ENCODE measurements around the gene EWSR1.

EWSR1 gene

DNA sequence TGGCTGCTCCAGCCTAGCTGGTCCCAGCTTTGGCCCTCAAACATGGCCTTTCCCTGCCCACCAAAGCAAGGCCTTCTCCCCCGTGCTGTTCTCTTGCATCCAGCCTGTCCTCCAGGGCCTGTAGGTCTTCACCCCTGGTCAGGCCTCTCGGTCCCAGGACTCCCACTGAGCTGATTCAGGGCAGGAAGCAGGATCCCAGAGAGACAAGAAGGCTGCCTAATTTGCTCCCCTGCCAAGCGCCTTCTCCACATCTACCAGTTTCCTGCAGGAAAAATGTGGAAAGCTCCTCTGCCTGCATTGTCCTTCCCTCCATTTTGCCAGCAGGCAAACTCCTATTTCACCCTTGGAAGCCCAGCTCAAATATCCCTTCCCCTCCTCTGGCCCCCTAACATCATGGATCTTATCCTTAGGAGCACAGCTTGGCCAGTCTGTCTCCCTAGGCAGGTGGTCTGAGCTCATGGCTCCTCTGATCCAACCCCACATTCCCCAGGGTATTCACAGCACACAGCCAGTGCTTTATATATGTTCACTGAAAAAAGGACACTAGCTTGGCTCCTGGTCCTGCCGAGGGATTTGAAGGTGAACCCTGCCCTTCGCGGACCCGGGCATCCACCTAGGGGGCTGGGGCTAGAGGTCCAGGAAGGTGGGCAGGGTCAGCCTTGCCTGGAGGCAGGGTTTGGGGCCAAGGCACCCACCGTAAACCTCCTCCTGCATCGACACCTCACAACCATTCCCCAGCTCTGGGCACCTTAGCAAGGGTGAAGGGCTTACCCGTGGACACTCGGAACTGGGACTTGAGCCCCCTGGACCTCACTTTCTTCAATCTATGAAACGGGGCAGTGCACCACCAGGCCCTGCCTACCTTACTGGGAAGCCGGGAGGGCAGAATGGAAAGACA, 1.3 kb upstream of the EWSR1 start (continued):
- TF ChIP-seq ZNF571 (tag by site-specific recombination; IDR thresholded peaks at IDR 0.05) (no peak), SALL2 (tag by site-specific recombination; IDR thresholded peaks at IDR 0.05; ENCODE audit: borderline replicate concordance) (no peak), HOXC10 (CRISPR knock-in tag; IDR thresholded peaks at IDR 0.05) (no peak), ZNF830 (tag by site-specific recombination; IDR thresholded peaks at IDR 0.05; ENCODE audit: low read depth) (no peak)

DNA sequence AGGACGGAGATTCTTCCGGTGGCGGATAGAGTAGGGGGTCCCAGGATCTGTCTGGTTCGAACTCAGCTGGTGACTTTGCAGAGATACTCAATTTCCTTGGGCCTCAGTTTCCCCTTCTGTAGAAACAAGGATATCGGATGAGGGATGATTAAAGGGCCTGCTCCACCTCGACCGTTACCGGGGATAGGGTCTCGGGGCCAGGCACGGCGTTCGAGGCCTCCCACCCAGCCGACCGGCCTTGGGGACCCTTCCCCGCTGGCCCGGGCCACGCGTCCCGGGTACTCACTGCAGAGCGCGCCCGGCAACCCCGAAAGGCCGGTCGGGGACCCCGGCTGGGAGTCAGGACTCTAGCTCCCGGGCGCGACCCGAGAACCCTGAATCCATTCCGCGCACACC, 608 bp upstream of the EWSR1 start:
- POLR2A ChIA-PET = interaction anchor here (1.0 to 2.2 kb wide), 4 partner anchors 9 to 121 kb away, joined by 3 to 8 read pairs (median 4); partner anchors contain the start of genes AP1B1 and EMID1
- H3K36me3 ChIP-seq (ENCODE audit: control insufficient read depth in 2 of 2, insufficient read depth in 1 of 2, low read length in 2 of 2) = peaks cover 9 to 74% of the 10 kb centered on the region in 2 experiments
- TF ChIP-seq, protein P1, sequence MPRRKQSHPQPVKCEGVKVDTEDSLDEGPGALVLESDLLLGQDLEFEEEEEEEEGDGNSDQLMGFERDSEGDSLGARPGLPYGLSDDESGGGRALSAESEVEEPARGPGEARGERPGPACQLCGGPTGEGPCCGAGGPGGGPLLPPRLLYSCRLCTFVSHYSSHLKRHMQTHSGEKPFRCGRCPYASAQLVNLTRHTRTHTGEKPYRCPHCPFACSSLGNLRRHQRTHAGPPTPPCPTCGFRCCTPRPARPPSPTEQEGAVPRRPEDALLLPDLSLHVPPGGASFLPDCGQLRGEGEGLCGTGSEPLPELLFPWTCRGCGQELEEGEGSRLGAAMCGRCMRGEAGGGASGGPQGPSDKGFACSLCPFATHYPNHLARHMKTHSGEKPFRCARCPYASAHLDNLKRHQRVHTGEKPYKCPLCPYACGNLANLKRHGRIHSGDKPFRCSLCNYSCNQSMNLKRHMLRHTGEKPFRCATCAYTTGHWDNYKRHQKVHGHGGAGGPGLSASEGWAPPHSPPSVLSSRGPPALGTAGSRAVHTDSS (tag by site-specific recombination; IDR thresholded peaks at IDR 0.05) = 0 out of 2 replicates have a peak, but pooled peaks have one; percentile 4
- TF ChIP-seq, protein P2, sequence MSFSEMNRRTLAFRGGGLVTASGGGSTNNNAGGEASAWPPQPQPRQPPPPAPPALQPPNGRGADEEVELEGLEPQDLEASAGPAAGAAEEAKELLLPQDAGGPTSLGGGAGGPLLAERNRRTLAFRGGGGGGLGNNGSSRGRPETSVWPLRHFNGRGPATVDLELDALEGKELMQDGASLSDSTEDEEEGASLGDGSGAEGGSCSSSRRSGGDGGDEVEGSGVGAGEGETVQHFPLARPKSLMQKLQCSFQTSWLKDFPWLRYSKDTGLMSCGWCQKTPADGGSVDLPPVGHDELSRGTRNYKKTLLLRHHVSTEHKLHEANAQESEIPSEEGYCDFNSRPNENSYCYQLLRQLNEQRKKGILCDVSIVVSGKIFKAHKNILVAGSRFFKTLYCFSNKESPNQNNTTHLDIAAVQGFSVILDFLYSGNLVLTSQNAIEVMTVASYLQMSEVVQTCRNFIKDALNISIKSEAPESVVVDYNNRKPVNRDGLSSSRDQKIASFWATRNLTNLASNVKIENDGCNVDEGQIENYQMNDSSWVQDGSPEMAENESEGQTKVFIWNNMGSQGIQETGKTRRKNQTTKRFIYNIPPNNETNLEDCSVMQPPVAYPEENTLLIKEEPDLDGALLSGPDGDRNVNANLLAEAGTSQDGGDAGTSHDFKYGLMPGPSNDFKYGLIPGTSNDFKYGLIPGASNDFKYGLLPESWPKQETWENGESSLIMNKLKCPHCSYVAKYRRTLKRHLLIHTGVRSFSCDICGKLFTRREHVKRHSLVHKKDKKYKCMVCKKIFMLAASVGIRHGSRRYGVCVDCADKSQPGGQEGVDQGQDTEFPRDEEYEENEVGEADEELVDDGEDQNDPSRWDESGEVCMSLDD (tag by site-specific recombination; IDR thresholded peaks at IDR 0.05) = peak; percentile 71; the same call in 1 of the 2 replicates
- TF ChIP-seq ZNF664 (tag by site-specific recombination; IDR thresholded peaks at IDR 0.05) = 0 out of 2 replicates have a peak, but pooled peaks have one; percentile 5
- TF ChIP-seq ZFP37 (tag by site-specific recombination; IDR thresholded peaks at IDR 0.05) = 0 out of 2 replicates have a peak, but pooled peaks have one; percentile 30
- TF ChIP-seq ZNF76 (tag by site-specific recombination; IDR thresholded peaks at IDR 0.05; ENCODE audit: borderline replicate concordance, low read depth) = 0 out of 2 replicates have a peak, but pooled peaks have one; percentile 50
- TF ChIP-seq, protein P3, sequence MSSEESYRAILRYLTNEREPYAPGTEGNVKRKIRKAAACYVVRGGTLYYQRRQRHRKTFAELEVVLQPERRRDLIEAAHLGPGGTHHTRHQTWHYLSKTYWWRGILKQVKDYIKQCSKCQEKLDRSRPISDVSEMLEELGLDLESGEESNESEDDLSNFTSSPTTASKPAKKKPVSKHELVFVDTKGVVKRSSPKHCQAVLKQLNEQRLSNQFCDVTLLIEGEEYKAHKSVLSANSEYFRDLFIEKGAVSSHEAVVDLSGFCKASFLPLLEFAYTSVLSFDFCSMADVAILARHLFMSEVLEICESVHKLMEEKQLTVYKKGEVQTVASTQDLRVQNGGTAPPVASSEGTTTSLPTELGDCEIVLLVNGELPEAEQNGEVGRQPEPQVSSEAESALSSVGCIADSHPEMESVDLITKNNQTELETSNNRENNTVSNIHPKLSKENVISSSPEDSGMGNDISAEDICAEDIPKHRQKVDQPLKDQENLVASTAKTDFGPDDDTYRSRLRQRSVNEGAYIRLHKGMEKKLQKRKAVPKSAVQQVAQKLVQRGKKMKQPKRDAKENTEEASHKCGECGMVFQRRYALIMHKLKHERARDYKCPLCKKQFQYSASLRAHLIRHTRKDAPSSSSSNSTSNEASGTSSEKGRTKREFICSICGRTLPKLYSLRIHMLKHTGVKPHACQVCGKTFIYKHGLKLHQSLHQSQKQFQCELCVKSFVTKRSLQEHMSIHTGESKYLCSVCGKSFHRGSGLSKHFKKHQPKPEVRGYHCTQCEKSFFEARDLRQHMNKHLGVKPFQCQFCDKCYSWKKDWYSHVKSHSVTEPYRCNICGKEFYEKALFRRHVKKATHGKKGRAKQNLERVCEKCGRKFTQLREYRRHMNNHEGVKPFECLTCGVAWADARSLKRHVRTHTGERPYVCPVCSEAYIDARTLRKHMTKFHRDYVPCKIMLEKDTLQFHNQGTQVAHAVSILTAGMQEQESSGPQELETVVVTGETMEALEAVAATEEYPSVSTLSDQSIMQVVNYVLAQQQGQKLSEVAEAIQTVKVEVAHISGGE (tag by site-specific recombination; conservative IDR thresholded peaks at IDR 0.05; ENCODE audit: low read depth) = no peak
- TF ChIP-seq ZNF10 (tag by site-specific recombination; IDR thresholded peaks at IDR 0.05) = no peak
- TF ChIP-seq ZNF211 (tag by site-specific recombination; IDR thresholded peaks at IDR 0.05; ENCODE audit: low read depth) = no peak
- TF ChIP-seq ZNF426 (tag by site-specific recombination; IDR thresholded peaks at IDR 0.05) = no peak
- peak; percentile 73; the same call in 1 of the 2 replicates for TF ChIP-seq GLI4 (tag by site-specific recombination; IDR thresholded peaks at IDR 0.05)
- no peak for TF ChIP-seq ZNF548 (tag by site-specific recombination; IDR thresholded peaks at IDR 0.05)
- peak; percentile 39; the same call in 1 of the 2 replicates for TF ChIP-seq ZNF121 (tag by site-specific recombination; IDR thresholded peaks at IDR 0.05)
- peak; percentile 59; the same call in 1 of the 2 replicates for TF ChIP-seq ZNF792 (tag by site-specific recombination; IDR thresholded peaks at IDR 0.05)
- 0 out of 2 replicates have a peak, but pooled peaks have one; percentile 79 for TF ChIP-seq ZBTB7A (tag by site-specific recombination; IDR thresholded peaks at IDR 0.05; ENCODE audit: low read depth)
- TF ChIP-seq ZBTB1 (tag by site-specific recombination; IDR thresholded peaks at IDR 0.05) = peak; percentile 77; the same call in 1 of the 2 replicates
- TF ChIP-seq KLF1 (tag by site-specific recombination; IDR thresholded peaks at IDR 0.05) = peak; percentile 57; the same call in 1 of the 2 replicates
- TF ChIP-seq MEIS1 (CRISPR knock-in tag; IDR thresholded peaks at IDR 0.05; ENCODE audit: borderline replicate concordance) = no peak
- no peak for TF ChIP-seq ZNF48 (tag by site-specific recombination; IDR thresholded peaks at IDR 0.05)
- TF ChIP-seq, protein P4, sequence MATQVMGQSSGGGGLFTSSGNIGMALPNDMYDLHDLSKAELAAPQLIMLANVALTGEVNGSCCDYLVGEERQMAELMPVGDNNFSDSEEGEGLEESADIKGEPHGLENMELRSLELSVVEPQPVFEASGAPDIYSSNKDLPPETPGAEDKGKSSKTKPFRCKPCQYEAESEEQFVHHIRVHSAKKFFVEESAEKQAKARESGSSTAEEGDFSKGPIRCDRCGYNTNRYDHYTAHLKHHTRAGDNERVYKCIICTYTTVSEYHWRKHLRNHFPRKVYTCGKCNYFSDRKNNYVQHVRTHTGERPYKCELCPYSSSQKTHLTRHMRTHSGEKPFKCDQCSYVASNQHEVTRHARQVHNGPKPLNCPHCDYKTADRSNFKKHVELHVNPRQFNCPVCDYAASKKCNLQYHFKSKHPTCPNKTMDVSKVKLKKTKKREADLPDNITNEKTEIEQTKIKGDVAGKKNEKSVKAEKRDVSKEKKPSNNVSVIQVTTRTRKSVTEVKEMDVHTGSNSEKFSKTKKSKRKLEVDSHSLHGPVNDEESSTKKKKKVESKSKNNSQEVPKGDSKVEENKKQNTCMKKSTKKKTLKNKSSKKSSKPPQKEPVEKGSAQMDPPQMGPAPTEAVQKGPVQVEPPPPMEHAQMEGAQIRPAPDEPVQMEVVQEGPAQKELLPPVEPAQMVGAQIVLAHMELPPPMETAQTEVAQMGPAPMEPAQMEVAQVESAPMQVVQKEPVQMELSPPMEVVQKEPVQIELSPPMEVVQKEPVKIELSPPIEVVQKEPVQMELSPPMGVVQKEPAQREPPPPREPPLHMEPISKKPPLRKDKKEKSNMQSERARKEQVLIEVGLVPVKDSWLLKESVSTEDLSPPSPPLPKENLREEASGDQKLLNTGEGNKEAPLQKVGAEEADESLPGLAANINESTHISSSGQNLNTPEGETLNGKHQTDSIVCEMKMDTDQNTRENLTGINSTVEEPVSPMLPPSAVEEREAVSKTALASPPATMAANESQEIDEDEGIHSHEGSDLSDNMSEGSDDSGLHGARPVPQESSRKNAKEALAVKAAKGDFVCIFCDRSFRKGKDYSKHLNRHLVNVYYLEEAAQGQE (tag by site-specific recombination; IDR thresholded peaks at IDR 0.05) = 0 out of 2 replicates have a peak, but pooled peaks have one; percentile 22
- peak; percentile 77 for TF ChIP-seq ZNF785 (tag by site-specific recombination; IDR thresholded peaks at IDR 0.05)

More for the DNA sequence above, 608 bp upstream of the EWSR1 start:
- Histone ChIP-seq H3K9me3 (ENCODE audit: control insufficient read depth, insufficient read depth, low read depth, low read length) (no peaks in the 10 kb centered on the region), H3K4me3 (ENCODE audit: low read depth, low read length) (peak overlapping the region; percentile 75), H3K27ac (ENCODE audit: extremely low read depth, low read depth, low read length) (peak overlapping the region; percentile 99), H3K4me1 (ENCODE audit: control insufficient read depth, insufficient read depth, low read length) (peaks cover 5% of the 10 kb centered on the region)
- CTCF ChIA-PET = interaction anchor here (0.7 kb wide), 1 partner anchor 619 kb away, joined by 3 read pairs; no protein-coding TSS in a partner anchor

Measured in HEK293 (cell line).